GM18511 (cell line): ENCODE results near the gene FOXL1.

Experiments used
- ATAC-seq: cut with Tn5 transposase; IDR thresholded peaks from one replicate; pipeline ENCODE4 v1.9.1; 2021; ENCODE audit warnings: mild to moderate bottlenecking, moderate library complexity; ENCODE audit not compliant: unreplicated experiment

The FOXL1 gene

DNA sequence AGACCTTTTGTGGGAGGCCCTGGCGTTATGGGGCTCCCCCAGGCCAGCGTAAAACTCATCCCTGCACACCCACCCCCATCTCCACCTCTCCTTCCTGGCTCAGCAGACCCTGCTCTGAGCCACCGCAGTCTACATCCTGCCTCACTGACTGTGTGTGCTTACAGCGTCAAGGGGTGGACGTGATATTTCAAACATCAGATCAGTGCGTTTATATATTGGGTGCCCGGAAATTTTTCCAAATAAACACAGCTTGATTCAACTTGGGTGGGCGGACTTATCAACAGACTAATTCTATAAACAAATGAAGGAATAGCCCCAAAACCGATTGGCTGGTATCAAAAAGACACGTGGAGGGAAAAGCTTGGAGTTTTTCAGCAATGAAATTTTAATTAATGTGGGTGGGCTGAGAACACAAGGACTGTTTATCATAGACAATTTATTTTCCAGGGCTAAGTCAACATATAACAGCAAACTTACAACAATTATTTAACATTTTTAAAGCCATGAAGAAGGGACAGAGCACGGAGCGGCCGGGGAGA, at the start of gene FOXL1:
FOXL1 (plus strand) TSS at position 489 of the 539 bp plus-strand sequence. CDS start 175 bp downstream, outside the sequence.
- ATAC-seq, result no peak

DNA sequence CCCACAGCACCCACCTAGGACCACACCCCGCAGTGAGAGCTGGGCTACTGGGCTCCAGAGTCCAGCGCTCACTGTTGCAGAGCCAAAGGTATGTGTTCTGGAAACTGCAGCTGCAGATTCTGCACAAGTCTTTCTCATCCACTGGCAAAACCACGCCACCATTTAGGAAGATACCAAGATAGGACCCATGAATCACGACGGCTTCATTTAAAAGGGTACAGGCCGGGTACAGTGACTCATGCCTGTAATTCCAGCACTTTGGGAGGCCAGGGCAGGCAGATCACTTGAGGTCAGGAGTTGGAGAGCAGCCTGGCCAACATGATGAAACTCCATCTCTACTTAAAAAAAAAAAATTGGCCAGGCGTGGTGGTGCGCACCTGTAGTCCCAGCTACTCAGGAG, 49.2 kb upstream of the FOXL1 start:
- ATAC-seq, result no peak

DNA sequence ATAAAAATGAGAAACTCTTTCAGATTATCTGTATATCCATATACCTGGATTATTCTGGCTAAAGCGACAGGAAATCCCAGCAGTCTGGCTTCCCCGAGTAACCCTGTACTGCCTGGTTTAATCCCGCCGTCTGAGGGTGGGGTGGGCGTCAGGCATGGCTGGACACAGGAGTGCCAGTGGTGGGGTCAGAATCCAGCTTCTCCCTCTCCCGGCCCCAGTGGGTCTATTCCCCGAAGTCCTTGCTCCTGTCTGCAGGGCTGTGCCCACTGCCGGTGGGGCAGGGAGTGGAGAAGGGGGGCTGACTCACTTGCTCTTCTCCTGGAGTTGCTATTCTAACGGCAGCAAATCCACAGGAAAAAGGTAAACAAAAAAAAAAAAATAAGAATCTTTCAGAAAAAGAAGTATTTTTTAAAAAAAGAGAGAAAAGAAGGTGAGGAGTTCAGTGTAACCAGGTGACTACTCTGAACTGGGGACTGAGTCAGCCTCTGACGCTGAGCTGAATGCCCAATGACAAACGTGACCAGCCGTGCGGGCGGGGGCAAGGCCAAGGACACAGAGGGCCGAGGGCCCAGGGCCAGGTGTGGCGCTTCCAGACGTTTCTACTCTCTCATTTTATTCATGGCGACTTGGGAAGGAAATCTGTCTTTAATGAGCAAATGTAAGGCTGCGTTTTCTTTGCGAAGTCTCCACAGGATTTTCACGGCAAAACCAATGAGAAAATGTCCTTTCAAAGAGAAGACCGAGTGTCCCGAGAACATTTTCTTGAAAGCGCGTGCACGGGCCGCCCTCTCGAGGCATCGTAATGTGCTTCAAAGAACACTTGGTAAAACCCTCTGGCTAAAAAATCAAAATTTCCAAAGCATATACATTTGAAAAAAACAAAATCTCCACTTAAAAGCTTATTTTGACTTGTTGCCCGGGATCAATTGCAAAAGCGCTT, 47.8 kb upstream of the FOXL1 start:
- no peak for ATAC-seq

DNA sequence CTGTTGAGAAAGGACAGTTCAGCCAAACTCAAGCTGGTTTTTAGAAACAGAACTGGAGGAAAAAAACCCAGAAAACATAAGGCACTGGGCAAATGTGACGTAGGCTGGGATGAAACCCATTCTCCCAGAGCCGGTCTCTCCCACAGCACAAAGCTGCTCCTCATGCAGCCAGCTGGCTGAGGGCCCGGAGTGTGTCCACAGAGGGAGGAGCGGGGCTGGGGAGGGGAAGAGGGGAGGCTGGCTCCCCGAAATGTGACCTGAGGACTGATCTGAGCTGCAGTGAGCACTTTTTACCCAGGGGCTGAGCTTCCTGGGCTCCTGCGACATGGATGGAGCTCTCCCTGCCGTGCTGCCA, 47.2 kb upstream of the FOXL1 start:
- ATAC-seq, result no peak

DNA sequence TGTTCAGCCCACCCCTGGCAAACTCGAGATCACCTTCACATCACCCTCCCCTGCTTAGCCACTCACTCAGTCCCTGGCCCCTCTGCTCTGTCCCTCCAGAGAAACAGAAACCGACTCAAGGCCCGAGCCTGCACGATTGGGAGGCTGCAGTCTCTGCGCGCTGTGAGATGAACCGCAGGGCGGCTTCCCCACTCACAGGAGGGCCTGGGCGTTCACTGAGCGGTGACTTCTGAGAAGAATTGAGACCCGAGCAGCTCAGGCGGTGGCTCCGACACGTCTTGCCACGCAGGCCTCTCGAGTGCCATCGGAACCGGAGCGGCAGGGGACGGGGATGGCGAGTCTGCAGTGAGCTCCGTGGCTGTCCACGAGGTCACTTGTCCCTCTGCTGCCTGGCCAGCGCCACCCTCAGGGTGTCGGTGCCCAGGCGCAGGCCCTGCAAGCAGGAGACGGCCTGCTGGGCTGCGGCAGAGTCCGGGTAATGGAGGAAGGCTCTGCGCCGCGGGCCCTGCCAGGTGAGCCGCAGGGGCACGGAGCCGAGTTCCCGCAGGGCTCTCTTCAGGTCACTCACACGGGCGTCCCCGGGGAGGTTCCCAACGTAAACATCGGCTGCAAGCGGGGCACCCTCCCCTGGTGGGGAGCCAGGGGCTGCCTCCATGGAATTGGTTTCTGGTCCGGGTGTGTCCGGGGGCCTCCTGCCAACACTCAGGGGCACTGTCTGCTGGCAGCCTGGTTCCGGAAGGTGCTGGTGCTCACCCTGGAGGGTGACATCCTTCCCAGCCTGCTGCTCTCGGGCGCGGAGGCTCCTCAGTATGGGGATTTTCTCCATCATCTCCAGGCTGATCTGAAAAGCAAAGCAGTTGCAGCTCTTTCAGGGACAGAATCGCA, 46.5 kb upstream of the FOXL1 start:
- ATAC-seq, result no peak

DNA sequence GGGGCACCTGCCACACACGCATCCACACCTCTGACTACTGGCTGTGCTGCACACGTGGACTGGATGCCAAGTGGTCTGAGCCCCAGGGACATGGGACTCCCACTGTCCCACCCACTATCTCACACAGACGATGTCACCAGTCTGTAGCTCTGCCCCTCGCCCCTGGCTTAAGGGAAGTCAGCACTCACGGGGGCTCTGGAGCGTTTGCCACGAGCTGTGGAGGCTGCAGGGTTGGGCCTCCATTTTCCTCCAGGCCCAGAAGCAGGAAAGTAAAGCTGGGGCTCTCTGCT, 45.9 kb upstream of the FOXL1 start:
- ATAC-seq, result no peak

DNA sequence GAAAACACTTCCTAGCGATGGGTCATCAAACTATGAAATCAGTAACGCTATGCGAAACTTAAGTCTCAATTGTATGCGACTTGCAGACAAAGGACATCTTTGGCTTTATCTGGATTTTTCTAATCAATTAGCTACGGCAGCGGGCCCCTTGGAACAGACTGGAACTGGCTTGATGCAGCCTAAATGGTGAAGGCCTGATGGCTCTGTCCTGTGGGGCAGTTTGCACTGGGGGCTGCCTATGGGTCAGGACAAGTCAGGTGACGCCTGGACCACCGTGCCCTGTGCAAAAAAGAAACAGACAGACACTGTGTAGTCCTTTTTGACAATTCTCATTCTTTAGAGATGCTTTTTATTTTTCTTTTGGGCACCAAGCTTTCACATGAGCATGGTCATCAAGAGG, 45.3 kb upstream of the FOXL1 start:
- ATAC-seq, result no peak

DNA sequence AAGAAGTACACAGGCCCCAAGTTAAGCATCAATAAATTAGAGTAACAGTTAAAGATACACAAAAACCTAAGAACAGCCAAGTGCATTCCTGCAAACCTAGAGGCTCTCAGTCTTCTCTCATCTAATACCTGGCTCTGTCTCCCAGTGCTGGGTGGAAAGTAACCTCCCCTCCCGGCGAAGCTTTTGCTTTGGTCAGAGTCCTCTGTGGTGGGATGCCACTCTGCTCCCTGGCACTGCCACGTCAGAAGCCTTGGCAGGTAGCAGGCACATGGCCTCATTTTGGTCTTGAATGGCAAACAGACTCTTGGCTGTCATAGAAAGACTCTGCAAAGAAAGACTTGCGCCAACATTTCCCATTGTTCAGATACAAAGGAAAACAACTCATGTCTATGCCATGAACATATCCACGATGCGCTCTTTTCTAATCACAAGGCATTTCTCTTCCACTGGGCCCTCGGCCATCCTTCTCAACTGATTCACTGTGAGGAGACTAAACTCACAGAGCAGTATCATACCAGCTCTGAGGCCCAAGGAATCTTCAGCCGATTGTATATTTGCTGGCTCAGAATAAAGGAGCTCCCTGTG, 44.5 kb upstream of the FOXL1 start:
- ATAC-seq, result no peak

DNA sequence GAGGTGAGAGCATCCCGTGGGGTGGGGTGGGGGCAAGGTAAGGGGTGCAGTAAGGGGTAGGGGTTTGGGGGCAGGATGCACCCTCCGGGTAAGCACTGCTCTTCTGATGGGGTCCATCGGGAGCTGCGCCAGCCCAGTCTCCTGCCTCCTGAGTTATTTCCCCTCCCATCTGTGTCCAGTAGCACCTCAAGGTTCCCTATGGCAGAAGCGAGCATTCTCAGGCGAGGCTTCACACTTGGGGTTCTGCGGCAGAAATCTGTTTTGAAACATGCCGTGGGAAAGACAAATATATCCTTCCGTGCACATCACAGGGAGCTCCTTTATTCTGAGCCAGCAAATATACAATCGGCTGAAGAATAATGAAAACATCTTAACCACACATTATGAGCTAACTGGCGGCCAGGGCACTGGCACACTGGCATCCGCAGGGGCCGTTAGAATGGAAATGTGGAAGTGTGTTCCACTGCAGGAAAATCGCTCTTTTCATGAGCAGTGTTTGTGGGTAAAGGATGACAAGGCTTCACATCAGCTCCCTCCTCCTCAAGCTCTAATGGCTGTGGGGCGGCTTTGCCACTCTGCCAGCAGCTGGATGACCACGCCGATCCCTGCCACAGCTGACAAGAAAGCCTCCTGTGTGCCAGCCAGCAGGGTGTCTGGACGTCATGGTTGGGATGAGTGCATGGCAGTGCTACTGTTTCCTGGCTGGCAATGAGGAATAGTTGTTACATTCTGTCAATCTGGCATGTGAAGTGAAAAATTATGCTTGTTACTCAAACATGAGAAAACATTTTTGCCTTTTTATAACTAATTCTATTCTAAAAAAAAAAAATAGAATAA, 43.4 kb upstream of the FOXL1 start:
- no peak for ATAC-seq

DNA sequence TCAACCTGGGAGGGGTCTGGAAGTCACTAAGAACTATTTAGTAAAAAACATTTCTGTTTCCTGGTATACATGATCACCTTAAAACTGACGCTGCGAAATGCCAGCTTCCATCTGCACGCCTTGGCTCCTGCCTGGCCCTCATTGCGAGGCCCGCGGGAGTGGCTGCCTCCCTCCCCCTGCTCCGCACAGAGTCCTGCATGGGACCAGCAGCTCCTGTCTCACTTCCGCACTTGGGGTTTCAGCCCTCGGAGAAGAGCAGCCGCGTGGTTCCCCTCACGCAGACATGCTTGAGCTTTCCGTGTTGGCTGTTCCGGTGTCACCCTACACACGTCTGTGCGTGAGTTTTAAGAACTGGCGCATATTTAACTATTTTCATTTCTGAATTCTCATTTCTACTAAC, 41.7 kb upstream of the FOXL1 start:
- ATAC-seq, result no peak

DNA sequence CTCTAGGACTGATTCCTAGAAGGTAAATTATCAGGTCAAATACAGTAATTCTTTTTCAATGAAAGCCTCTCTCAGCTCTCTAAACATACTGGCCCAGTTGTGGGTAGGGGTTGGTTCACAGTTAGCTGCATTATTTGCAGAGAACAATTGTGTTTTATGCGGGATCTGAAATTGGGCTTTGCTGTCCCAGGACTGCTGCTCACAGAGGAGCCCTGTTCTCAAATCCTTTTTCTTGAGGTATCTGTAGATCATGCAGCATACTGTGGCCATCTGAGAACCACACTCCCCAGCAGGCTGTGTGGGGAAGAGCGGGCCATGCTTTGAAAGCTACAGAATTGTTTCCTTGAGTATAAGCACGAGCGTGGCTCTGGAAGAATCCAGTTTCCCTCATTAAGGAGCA, 40.9 kb upstream of the FOXL1 start:
- ATAC-seq, result no peak

DNA sequence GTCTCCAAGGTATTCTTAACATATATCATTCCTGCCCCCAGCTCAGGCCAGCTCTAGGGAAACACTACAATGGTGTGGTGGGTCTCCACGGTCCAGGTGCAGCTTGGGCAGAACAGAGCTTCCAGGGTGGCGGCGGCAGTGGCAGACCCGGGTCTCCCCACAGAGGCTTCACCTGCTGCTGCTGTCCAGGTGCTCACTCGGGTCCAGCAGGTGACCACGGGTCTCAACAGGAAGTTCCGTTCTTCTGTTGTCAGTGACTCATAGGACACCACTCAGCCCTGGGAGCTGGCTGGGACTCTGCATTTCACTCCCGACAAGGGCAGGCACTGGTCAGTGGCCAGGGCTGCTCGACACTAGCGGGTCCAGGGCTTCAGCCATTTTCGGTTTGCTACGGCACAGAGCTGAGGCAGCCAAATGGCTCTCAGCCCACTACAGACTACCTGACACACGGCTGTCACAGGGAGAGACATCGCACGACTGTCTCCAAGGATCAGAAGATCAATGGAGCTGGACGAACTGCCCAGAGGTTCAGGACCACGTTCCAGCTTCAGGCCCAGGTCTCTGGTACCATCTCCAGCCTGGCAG, 40.1 kb upstream of the FOXL1 start:
- no peak for ATAC-seq

DNA sequence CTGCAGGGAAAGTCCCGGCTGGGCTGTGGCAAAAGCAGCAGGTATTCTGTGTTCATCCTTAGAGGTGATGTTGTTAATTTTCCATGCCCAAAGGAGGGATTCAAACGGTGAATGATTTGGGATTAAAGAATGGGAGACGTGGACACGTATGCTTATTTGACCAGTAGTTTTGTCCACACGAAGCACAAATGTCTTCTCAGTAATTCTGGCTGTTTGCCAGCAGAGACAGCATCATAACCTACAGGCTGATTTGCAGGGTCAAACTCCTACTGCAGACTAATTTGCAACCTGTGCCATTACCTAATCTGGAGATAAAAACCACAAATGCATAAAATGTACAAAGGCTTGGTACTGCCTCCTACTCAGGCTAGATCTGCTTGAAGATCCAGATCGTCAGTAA, 37.5 kb upstream of the FOXL1 start:
- ATAC-seq, result no peak

DNA sequence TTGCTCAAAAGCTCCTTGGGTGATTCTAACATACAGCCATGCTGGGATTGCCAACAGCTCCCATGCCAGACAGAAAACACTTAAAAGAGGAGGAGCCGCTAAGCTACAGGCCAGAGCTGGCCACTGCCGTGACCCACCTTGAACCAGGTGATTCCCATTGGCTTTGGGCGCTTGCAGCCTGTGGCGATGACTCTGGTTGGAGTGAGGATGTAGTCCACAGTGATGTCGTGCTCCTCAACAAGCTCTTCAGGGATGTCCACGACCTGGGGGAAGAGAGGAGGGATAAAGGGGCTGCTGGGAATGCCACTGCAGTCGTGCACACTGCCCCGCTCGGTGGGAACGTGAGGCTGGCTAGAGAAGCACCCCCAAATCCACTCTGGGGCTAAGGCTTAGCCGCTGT, 36.8 kb upstream of the FOXL1 start:
- no peak for ATAC-seq

DNA sequence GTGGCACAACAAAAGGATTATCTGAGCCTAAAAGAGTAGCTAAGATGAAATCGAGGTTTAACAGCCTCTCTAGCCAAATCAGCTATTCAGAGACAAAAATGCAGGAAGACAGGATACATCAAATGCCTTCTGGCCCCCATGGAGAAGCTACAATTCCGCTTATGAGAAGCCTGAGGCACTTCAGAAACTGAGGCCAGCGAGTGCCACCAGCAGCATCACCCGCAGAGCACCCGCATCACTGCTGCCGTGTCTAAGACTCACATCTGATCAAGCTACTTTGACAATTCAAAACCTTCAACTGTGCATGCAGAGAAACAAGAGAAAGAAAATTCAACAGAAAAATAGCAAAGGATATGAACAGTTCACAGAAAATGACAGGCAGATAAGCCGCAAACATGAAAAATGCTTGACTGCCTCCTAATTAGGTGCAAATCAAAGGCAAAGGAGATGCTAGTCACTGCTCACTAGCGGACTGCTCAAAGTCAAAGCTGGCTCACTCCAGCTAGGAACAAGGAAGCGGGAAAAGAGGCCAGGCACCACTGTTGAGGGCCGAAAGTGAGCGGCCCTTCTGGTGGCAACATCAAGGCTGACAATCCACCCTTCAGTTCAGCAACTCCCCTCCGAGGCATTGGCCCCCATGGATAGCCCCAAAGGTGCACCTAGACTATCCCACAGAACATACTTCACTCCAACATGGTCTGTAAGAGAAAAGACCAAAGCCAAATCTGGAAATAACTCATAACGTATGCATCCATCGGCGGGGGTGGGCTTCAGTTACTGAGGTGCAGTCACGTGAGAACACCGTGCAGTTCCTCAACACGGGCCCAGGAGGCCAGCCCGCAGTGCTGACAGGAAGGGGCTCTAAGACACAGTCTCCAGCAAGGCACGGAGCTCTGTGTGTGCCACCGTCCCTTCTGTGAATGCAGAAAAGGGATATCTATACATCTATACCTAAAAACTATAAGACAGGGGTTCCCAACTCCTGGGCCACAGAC, 35.3 kb upstream of the FOXL1 start:
- no peak for ATAC-seq

DNA sequence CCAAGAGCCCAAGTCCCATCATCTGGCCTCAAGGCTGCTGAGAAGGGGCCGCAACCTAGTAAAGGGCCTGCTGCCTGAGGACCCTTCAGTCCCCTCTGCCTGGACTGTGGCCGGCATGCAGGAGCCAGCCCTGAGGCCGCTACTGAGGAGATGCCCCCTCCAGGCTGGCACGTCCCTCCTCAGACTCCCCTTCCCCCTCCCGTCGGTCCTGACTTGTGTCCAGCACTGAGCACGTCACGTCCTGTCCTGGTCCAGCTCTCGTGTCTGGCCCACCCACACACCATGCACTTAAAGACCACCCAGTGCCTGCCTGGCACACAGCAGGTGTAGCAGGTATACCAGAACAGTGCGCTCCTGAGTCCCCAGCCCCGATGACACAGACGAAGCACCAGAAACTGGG, 32.9 kb upstream of the FOXL1 start:
- ATAC-seq, result no peak

DNA sequence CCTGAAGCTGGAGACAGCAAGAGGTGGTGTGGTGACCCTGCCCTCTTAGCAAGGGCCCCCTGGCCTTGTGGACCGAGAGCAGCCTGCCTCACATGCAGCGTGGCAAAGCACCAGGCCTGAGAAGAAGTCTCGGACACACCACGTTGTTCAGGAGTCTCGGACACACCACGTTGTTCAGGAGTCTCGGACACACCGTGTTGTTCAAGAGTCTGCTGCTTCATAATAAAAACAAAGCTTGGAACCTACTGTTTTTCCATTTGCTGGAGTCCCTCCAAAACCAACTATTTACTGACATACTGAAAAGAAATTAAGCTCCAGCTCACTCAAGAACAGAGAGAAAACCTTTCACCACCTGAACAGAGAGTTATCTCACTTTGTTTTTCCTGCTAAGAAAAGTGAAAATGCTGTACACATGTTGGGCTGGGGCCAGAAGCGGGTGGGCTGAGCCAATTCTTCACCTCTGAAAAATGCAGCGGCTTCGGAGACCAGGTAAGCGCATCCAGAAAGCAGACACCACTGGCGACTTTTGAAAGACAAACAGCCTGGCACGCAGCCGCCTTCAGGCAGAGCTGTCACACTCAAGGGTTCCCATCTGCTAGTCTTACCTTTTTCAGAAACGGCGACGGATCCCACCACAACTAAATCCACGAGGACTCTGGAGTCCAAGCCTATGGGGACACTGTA, 32.3 kb upstream of the FOXL1 start:
- no peak for ATAC-seq

DNA sequence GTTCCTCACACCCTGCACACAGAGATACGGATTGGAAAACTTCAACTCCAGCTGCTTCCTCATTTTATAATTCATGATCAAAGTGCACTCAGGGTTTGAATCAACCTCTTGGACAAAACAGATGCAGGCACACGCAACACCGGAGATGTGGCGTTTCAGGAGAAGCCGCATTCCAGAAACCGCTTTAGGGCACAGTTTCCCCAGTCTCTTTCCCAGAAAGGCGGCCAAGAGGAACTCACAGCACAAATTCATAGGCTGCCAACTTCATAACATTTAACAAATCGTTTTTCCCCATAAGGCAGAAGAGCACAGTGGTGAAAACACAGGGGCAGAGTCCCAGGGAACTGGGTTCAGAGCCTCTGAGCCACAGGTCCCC, 31.7 kb upstream of the FOXL1 start:
- ATAC-seq, result no peak

DNA sequence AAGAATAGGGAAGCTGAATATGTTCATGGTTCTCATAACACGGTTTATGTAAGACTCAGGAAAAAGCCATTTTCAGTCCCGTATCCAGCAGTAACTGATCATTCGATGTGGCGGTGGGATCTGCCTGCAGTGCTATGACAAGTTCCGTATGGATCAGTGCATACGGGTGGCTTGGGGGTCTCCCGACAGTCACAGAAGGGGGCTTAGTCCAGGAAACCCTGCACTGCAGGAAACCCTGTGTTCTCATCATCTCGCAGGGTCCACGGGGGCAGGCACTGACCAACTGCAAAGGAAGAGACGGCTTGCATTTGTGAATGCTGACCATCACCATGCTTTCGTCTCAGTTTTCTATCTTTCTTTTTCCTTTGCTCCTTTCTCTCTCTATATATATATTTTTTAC, 31.1 kb upstream of the FOXL1 start:
- no peak for ATAC-seq
